Measurements from ENCODE around the gene SCP2.

The SCP2 gene

GRCh38 chr1:53043271-53043670 is 116.2 kb downstream of the SCP2 start:
- no peak for TF ChIP-seq FOXP2 (optimal IDR thresholded peaks at IDR 0.05; ENCODE audit: borderline replicate concordance, extremely low read depth, extremely low read length, insufficient read depth)
- TF ChIP-seq SIN3A (IDR thresholded peaks at IDR 0.05; ENCODE audit: borderline replicate concordance, insufficient read depth, low read length) = no peak
- TF ChIP-seq REST (IDR thresholded peaks at IDR 0.05; ENCODE audit: insufficient read depth in 1 of 2, low read depth in 2 of 2, low read length in 2 of 2) = no peak
- no peak for TF ChIP-seq TAF1 (IDR thresholded peaks at IDR 0.05; ENCODE audit: borderline replicate concordance, insufficient read depth, low read length)

GRCh38 chr1:53044926-53045325 is 117.8 kb downstream of the SCP2 start:
- TF ChIP-seq TAF1 (IDR thresholded peaks at IDR 0.05; ENCODE audit: borderline replicate concordance, insufficient read depth, low read length) (no peak), REST (IDR thresholded peaks at IDR 0.05; ENCODE audit: insufficient read depth in 1 of 2, low read depth in 2 of 2, low read length in 2 of 2) (no peak), POLR2AphosphoS5 (IDR thresholded peaks at IDR 0.05; ENCODE audit: low read depth, low read length) (no peak), SIN3A (IDR thresholded peaks at IDR 0.05; ENCODE audit: borderline replicate concordance, insufficient read depth, low read length) (no peak), FOXP2 (optimal IDR thresholded peaks at IDR 0.05; ENCODE audit: borderline replicate concordance, extremely low read depth, extremely low read length, insufficient read depth) (no peak)

- TF ChIP-seq FOXP2 (optimal IDR thresholded peaks at IDR 0.05; ENCODE audit: borderline replicate concordance, extremely low read depth, extremely low read length, insufficient read depth) (peak; percentile 21), SIN3A (IDR thresholded peaks at IDR 0.05; ENCODE audit: borderline replicate concordance, insufficient read depth, low read length) (no peak)
Measured at GRCh38 chr1:53046930-53047329, 119.9 kb downstream of the SCP2 start.

GRCh38 chr1:53047737-53048736 is 121.0 kb downstream of the SCP2 start:
- no peak for TF ChIP-seq REST (IDR thresholded peaks at IDR 0.05; ENCODE audit: insufficient read depth in 1 of 2, low read depth in 2 of 2, low read length in 2 of 2)
- no peak for TF ChIP-seq SIN3A (IDR thresholded peaks at IDR 0.05; ENCODE audit: borderline replicate concordance, insufficient read depth, low read length)

GRCh38 chr1:53048960-53049573 is 122.0 kb downstream of the SCP2 start:
- TF ChIP-seq SIN3A (IDR thresholded peaks at IDR 0.05; ENCODE audit: borderline replicate concordance, insufficient read depth, low read length) = no peak
- no peak for TF ChIP-seq FOXP2 (optimal IDR thresholded peaks at IDR 0.05; ENCODE audit: borderline replicate concordance, extremely low read depth, extremely low read length, insufficient read depth)
- no peak for TF ChIP-seq POLR2AphosphoS5 (IDR thresholded peaks at IDR 0.05; ENCODE audit: low read depth, low read length)
- no peak for TF ChIP-seq TAF1 (IDR thresholded peaks at IDR 0.05; ENCODE audit: borderline replicate concordance, insufficient read depth, low read length)
- no peak for TF ChIP-seq REST (IDR thresholded peaks at IDR 0.05; ENCODE audit: insufficient read depth in 1 of 2, low read depth in 2 of 2, low read length in 2 of 2)
